Mucosa of rectum (tissue), 2 donors: ENCODE results near the gene CDYL.

ENCODE experiments used
- H3K27ac ChIP-seq, 2 donors: one replicate each; pipeline ENCODE4 v1.7.0; 2013; ENCODE audit warnings: inconsistent platforms in 2 of 2, low read depth in 2 of 2, low read length in 2 of 2
- H3K27me3 ChIP-seq, 2 donors: one replicate each; pipeline ENCODE4 v1.7.0; 2013; ENCODE audit warnings: low read length in 2 of 2; ENCODE audit not compliant: control insufficient read depth in 2 of 2, insufficient read depth in 2 of 2
- H3K36me3 ChIP-seq, 2 donors: one replicate each; pipeline ENCODE4 v1.7.0; 2013; ENCODE audit warnings: low read length in 2 of 2; ENCODE audit not compliant: control insufficient read depth in 2 of 2, insufficient read depth in 2 of 2
- H3K4me1 ChIP-seq, 2 donors: one replicate each; pipeline ENCODE4 v1.7.0; 2013; ENCODE audit warnings: low read length in 2 of 2, mild to moderate bottlenecking in 1 of 2; ENCODE audit not compliant: control insufficient read depth in 2 of 2, insufficient read depth in 2 of 2
- H3K4me3 ChIP-seq, 2 donors: one replicate each; pipeline ENCODE4 v1.7.0; 2013; ENCODE audit warnings: low read length in 2 of 2
- H3K9ac ChIP-seq, 2 donors: one replicate each; pipeline ENCODE4 v1.7.0; 2013; ENCODE audit warnings: low read length in 2 of 2, low read depth in 1 of 2, mild to moderate bottlenecking in 1 of 2
- H3K9me3 ChIP-seq, 2 donors: one replicate each; pipeline ENCODE4 v1.7.0; 2013; ENCODE audit warnings: low read length in 2 of 2; ENCODE audit not compliant: control insufficient read depth in 2 of 2
- donor health status: healthy.
- donor health status: Normal muscosa, but diverticular disease.

CDYL gene

DNA sequence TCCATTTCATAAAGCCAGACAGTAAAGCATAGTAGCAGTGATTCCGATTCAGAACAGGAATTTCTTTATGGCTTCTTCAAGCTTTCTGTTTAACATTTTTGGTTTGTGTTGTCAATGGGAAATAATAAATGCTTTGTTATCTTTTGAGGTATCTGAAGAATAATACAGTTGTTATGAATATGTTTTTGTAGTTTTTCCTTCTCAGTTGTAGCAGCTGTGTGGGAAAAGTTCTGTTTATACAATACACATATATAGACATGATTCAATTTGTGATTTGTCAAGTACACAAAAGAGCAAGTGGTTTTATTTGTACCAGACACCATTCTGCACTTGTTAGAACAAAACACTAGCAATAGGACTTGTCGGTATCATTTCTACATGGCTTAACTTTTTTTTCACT lies 96.6 kb downstream of the CDYL start:
- H3K4me3 ChIP-seq: no peak overlapping the region
- no peaks in the 10 kb centered on the region for H3K4me1 ChIP-seq
- no peaks in the 10 kb centered on the region for H3K36me3 ChIP-seq
- no peak overlapping the region for H3K27ac ChIP-seq
- H3K9me3 ChIP-seq: no peaks in the 10 kb centered on the region
- H3K9ac ChIP-seq: no peak overlapping the region
- H3K27me3 ChIP-seq: no peaks in the 10 kb centered on the region

DNA sequence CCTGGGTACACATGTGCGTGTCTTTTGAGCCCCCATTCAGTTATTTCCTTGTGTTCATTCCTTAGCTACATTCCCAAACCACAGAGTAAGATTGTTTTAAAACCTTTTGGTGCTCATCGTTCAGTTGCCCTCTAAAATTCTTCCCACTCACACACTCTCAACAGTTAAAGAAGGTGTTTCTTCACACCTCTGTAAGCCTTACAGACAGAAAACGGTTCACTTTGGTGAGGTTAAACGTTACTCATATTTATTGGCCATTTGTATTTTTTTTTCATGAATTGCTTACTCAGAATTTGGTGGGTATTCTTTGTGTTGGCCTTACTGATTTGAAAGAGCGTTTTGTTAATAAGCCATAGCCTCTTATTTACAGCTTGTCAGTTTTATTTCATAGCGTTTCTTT lies 97.7 kb downstream of the CDYL start:
- no peaks in the 10 kb centered on the region for H3K27me3 ChIP-seq
- H3K4me1 ChIP-seq: no peaks in the 10 kb centered on the region

DNA sequence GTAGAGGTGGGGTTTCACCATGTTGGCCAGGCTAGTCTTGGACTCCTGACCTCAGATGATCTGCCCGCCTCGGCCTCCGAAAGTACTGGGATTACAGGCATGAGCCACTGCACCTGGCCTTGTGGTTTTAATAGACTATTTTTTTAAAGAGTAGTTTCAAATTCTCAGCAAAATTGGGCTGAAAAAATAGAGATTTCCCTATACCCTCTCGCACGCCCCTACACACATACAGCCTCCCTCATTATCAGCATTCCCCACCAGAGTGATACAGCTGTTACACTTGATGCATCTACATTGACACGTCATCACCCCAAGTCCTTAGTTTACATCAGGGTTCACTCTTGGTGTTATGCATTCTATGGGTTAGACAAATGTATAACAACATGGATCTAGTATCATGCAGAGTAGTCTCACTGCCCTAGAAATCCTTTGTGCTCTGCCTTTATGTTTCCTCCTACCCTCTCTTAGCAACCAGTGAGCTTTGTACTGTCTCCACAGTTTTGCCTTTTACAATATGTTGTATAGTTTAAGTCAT lies 103.6 kb downstream of the CDYL start:
- H3K9ac ChIP-seq: peak overlapping the region; percentile 23 to 52
- H3K36me3 ChIP-seq: no peaks in the 10 kb centered on the region
- no peaks in the 10 kb centered on the region for H3K27me3 ChIP-seq
- H3K27ac ChIP-seq: peak overlapping the region; percentile 70 to 84
- no peaks in the 10 kb centered on the region for H3K9me3 ChIP-seq
- H3K4me1 ChIP-seq: peaks cover 6 to 8% of the 10 kb centered on the region in 2 donors
- peak overlapping the region; percentile 21 to 67 for H3K4me3 ChIP-seq

More for the DNA sequence above, 97.7 kb downstream of the CDYL start:
- no peak overlapping the region for H3K9ac ChIP-seq
- H3K36me3 ChIP-seq: no peaks in the 10 kb centered on the region
- no peak overlapping the region for H3K4me3 ChIP-seq
- no peaks in the 10 kb centered on the region for H3K9me3 ChIP-seq
- H3K27ac ChIP-seq: no peak overlapping the region

DNA sequence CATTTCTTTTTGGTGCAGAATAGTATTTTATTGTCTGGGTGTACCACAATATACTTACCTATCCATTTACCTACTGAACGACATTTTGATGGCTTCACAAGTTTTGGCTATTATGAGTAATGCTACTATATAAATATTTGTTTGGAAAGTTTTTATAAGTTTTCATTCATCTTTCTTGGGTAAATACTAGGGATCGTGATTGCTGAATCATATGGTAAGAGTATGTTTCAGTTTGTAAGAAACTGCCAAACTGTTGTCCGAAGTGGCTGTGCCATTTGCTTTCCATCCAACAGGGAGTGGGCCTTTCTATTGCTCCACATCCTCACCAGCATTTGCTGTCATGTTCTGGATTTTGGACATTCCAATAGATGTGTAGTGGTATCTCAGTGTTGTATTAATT lies 104.2 kb downstream of the CDYL start:
- peaks cover 6 to 8% of the 10 kb centered on the region in 2 donors for H3K4me1 ChIP-seq
- no peaks in the 10 kb centered on the region for H3K9me3 ChIP-seq
- no peaks in the 10 kb centered on the region for H3K36me3 ChIP-seq
- no peaks in the 10 kb centered on the region for H3K27me3 ChIP-seq
- H3K4me3 ChIP-seq: peak overlapping the region; percentile 31 to 58
- H3K27ac ChIP-seq: peak overlapping the region; percentile 62 to 72
- no peak overlapping the region for H3K9ac ChIP-seq

DNA sequence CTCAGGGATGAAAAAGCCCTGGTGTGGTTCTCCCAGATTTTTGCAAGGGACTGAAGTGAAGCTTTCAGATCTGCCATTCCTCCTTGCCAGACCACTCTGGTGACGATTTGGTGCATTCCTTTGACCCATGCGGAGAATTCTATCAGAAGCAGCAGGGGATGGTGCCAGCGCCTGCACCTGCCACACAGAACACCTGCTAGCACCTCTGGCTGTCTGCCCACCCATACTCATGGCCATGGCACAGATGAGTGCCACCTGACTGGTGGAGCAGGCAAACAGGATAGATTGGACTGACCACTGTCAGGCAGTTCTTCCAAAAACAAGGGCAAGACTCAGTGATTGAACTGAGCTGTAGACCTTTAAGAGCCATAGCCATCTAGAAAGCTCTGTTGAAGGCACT lies 107.1 kb downstream of the CDYL start:
- Histone ChIP-seq H3K4me1 (peaks cover 6 to 8% of the 10 kb centered on the region in 2 donors), H3K9me3 (no peaks in the 10 kb centered on the region), H3K9ac (no peak overlapping the region), H3K36me3 (no peaks in the 10 kb centered on the region), H3K4me3 (no peak overlapping the region), H3K27me3 (no peaks in the 10 kb centered on the region), H3K27ac (no peak overlapping the region)

DNA sequence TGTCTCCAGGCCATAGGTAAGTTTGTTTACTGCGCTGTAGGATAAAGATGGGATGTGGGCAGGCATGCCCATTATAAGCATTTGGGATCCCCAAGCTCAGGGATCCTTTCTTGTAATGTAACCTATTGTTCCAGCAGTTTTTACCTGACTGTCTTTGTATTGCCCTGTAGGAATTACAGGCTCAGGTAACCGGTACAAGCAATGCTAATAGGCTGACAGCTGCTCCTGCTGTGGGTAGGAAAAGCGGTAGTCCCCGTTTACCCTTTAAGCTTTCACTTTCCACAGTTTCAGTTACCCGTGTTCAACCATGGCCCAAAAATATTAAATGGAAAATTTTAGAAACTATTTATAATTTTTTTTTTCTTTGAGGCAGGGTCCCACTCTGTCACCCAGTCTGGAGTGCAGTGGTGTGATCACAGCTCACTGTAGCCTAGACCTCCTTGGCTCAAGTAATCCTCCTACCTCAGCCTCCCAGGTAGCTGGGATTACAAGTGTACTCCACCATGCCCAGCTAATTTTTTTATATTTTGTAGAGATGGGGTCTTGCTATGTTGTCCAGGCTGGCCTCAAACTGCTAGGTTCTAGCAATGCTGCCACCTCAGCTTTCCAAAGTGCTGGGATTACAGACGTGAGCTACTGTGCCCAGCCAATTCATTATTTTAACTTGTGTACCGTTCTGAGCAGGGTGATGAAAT lies 108.6 kb downstream of the CDYL start:
- no peak overlapping the region for H3K4me3 ChIP-seq
- H3K27ac ChIP-seq: no peak overlapping the region
- peaks cover 6% of the 10 kb centered on the region in 2 donors for H3K4me1 ChIP-seq
- no peaks in the 10 kb centered on the region for H3K36me3 ChIP-seq
- no peak overlapping the region for H3K9ac ChIP-seq
- no peaks in the 10 kb centered on the region for H3K9me3 ChIP-seq
- H3K27me3 ChIP-seq: no peaks in the 10 kb centered on the region

DNA sequence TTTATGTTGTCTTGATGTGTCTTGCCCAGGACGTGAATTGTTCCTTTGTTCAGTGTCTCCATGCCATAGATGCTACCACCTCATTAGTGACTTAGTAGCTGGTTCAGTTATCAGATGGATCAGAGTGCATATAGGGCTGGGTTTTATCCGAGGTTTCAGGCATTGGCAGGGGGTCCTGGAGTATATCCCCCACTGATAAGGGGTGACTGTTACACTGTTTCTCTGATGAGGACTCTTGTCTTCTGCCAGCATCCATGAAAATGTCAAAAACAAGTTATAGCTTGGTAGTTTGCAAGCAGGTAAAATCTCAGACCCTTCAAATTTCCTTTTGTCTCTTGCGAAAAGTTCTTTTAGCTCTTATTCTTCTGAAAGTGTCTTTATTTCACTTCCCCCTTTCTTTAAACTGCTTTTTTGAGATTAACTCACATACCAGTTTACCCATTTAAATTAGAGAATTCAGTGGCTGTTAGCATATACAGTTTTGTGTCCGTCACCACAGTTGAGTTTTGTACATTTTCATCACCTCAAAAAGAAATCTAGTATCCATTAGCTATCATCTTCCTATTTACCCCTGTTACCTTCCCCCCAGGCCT lies 109.2 kb downstream of the CDYL start:
- no peak overlapping the region for H3K27ac ChIP-seq
- H3K36me3 ChIP-seq: no peaks in the 10 kb centered on the region
- no peaks in the 10 kb centered on the region for H3K9me3 ChIP-seq
- H3K27me3 ChIP-seq: no peaks in the 10 kb centered on the region
- H3K9ac ChIP-seq: no peak overlapping the region
- no peak overlapping the region for H3K4me3 ChIP-seq
- H3K4me1 ChIP-seq: peaks cover 2 to 6% of the 10 kb centered on the region in 2 donors

DNA sequence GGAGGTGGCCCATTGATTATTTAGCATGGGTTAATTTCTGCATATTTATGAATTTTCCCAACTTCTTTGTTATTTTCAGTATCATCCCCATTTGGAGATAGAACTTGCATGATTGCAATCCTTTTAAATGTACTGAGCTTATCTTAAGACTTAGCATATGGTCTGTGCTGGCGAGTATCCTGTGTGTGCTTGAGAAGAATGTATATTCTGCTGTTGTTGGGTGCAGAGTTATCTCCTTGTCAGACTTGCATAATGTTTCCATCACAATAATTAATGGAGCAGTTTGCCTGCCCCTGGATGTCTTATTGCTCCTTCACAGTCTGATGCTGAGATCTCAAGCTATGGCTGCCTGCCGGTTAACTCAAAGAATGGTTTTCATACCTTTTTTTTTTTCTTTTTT lies 112.6 kb downstream of the CDYL start:
- no peak overlapping the region for H3K9ac ChIP-seq
- no peaks in the 10 kb centered on the region for H3K27me3 ChIP-seq
- peaks cover 7 to 13% of the 10 kb centered on the region in 2 donors for H3K36me3 ChIP-seq
- H3K4me3 ChIP-seq: no peak overlapping the region
- H3K4me1 ChIP-seq: no peaks in the 10 kb centered on the region
- no peaks in the 10 kb centered on the region for H3K9me3 ChIP-seq
- no peak overlapping the region for H3K27ac ChIP-seq

DNA sequence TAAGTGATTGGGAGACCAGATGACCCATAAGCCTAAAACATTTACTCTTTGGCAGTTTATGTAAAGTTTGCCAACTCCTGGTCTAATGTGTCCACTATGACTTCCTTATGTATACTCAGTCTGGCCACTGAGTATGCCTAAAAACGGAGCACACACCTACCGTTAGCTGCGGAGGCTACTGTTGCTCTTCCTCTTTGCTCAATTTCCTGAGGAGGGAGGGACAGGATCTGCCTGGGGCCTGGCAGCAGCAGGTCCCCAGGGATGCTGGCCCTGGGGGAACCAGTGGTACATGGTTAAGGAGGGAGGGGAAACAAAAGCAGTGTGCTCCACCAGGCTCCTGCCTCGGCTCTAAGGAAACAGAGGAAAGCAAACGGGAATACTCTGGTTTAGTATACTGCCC lies 113.5 kb downstream of the CDYL start:
- Histone ChIP-seq H3K4me1 (no peaks in the 10 kb centered on the region), H3K27ac (no peak overlapping the region), H3K9me3 (no peaks in the 10 kb centered on the region), H3K36me3 (peaks cover 14 to 16% of the 10 kb centered on the region in 2 donors), H3K27me3 (no peaks in the 10 kb centered on the region), H3K4me3 (no peak overlapping the region), H3K9ac (no peak overlapping the region)

DNA sequence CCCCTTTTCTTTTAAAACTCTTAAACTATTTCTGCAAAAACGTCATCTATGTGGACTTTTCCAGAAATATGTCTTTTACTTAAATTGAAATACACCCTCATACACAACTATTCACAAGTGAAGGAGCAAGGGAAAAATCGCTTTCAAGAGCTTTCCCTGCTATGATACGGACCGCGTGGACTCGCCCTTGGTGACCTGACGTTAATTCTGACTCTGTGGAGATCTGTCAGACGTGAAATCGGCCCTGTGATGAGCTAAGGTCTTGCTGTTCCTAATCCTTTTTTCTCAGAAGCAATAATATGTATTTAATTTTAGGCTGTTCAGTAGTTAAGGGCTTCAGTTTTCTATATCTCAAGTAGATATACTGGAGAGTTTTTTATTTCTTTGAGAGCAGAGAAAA lies 114.0 kb downstream of the CDYL start:
- H3K4me3 ChIP-seq: no peak overlapping the region
- no peak overlapping the region for H3K9ac ChIP-seq
- H3K9me3 ChIP-seq: no peaks in the 10 kb centered on the region
- H3K27me3 ChIP-seq: no peaks in the 10 kb centered on the region
- H3K27ac ChIP-seq: no peak overlapping the region
- peaks cover 14 to 16% of the 10 kb centered on the region in 2 donors for H3K36me3 ChIP-seq
- H3K4me1 ChIP-seq: no peaks in the 10 kb centered on the region
